ENCODE measurements around the gene RNF43. TPM values are rescaled to one million over a fixed set of nuclear protein-coding genes. Genes with fewer than 3 reads are reported as not detected.

Gene RNF43
- total and polyA plus RNA-seq, 2 of the 13 experiments (the other 11 are each of a cell fraction or from before 2014, with no cell fraction given), result 31.0 to 53.4 TPM

GRCh38 chr17:58412961-58413586 is 4.3 kb downstream of the RNF43 start (continued):
- no peak for TF ChIP-seq ZNF646 (CRISPR knock-in tag; IDR thresholded peaks at IDR 0.05)
- no peak for TF ChIP-seq ZIK1 (CRISPR knock-in tag; IDR thresholded peaks at IDR 0.05; ENCODE audit: borderline replicate concordance, low read depth)
- TF ChIP-seq XRCC5 (optimal IDR thresholded peaks at IDR 0.05; ENCODE audit: low read length), result no peak
- TF ChIP-seq NR1H2 (CRISPR knock-in tag; IDR thresholded peaks at IDR 0.05; ENCODE audit: borderline replicate concordance, low read depth), result no peak
- no peak for TF ChIP-seq HNRNPL (IDR thresholded peaks at IDR 0.05; ENCODE audit: low read depth, low read length)
- TF ChIP-seq KAT8 (CRISPR knock-in tag; IDR thresholded peaks at IDR 0.05), result peak; percentile 57; the same call in 1 of the 2 replicates
- TF ChIP-seq ZNF274 (CRISPR knock-in tag; IDR thresholded peaks at IDR 0.05), result no peak
- TF ChIP-seq SRSF4 (IDR thresholded peaks at IDR 0.05; ENCODE audit: low read depth, low read length, poor library complexity, severe bottlenecking), result no peak
- TF ChIP-seq XBP1 (CRISPR knock-in tag; IDR thresholded peaks at IDR 0.05), result no peak
- no peak for TF ChIP-seq PCBP2 (optimal IDR thresholded peaks at IDR 0.05; ENCODE audit: low read depth, low read length, poor library complexity, severe bottlenecking)
- no peak for TF ChIP-seq ZNF275 (CRISPR knock-in tag; IDR thresholded peaks at IDR 0.05; ENCODE audit: borderline replicate concordance)
- TF ChIP-seq CREBL2 (CRISPR knock-in tag; IDR thresholded peaks at IDR 0.05; ENCODE audit: borderline replicate concordance), result no peak
- TF ChIP-seq ZBTB20 (CRISPR knock-in tag; IDR thresholded peaks at IDR 0.05; ENCODE audit: borderline replicate concordance, low read depth), result no peak
- TF ChIP-seq BRCA1 (CRISPR knock-in tag; IDR thresholded peaks at IDR 0.05), result no peak
- TF ChIP-seq ELK4 (CRISPR knock-in tag; IDR thresholded peaks at IDR 0.05; ENCODE audit: borderline replicate concordance), result no peak
- peak; percentile 76; the same call in 1 of the 2 replicates for TF ChIP-seq KMT2B (CRISPR knock-in tag; IDR thresholded peaks at IDR 0.05)
- no peak for TF ChIP-seq PBX2 (CRISPR knock-in tag; IDR thresholded peaks at IDR 0.05)
- no peak for TF ChIP-seq TAF15 (IDR thresholded peaks at IDR 0.05; ENCODE audit: low read depth, low read length, poor library complexity, severe bottlenecking)
